Erythroblast (primary cell): Measurements from ENCODE around the gene UBE2Q2.

ENCODE experiments used
- GATA1 ChIP-seq: IDR thresholded peaks from 2 replicates; pipeline ENCODE4 v1.6.1; 2011; ENCODE audit warnings: low read depth, mild to moderate bottlenecking, control low read depth, low read length, moderate library complexity
- POLR2A ChIP-seq: IDR thresholded peaks from 2 replicates; pipeline ENCODE4 v1.6.1; 2011; ENCODE audit warnings: mild to moderate bottlenecking, low read length

DNA sequence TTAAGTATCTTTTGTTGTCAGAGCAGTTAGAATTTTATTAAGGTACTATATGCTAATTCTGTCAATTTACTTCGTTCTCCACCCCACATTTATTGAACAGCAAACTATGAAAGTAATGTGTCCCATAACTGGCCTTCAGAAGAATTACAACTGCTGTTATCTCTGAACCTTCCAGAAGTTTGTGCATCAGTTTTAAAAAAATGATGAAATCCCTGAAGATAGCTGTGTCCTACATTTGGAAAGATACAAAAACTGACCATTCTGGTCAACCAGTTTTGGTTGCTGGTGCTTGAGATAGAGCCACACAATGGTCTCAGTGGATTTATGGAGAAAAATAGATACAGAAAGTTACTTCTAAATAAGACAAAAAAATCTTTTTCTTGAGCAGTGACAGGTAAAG, 5.9 kb downstream of the UBE2Q2 start:
- TF ChIP-seq POLR2A = no peak
- TF ChIP-seq GATA1 = no peak
